Parathyroid adenoma (tissue), 2 donors: ENCODE data around the gene C1orf174.

Experiments
- H2AFZ ChIP-seq: fragments of 300-600 bp; sonication (generic); one replicate; pipeline ENCODE4 v1.7.0; 2017; ENCODE audit warnings: antibody characterized with exemption, mild to moderate bottlenecking
- H3K27ac ChIP-seq: fragments of 300-600 bp; sonication (generic); one replicate; pipeline ENCODE4 v1.7.0; 2017
- H3K27me3 ChIP-seq: fragments of 300-600 bp; sonication (generic); one replicate; pipeline ENCODE4 v1.7.0; 2017; ENCODE audit warnings: low read length; ENCODE audit not compliant: control insufficient read depth, insufficient read depth
- H3K36me3 ChIP-seq: fragments of 300-600 bp; sonication (generic); one replicate; pipeline ENCODE4 v1.7.0; 2017; ENCODE audit warnings: low read length; ENCODE audit not compliant: control insufficient read depth, insufficient read depth
- H3K4me1 ChIP-seq: fragments of 300-600 bp; sonication (generic); one replicate; pipeline ENCODE4 v1.7.0; 2017; ENCODE audit warnings: control low read depth
- H3K4me2 ChIP-seq: fragments of 300-600 bp; sonication (generic); one replicate; pipeline ENCODE4 v1.7.0; 2017; ENCODE audit warnings: low read length
- H3K4me3 ChIP-seq: fragments of 300-600 bp; sonication (generic); one replicate; pipeline ENCODE4 v1.7.0; 2017; ENCODE audit warnings: low read depth, low read length
- H3K79me2 ChIP-seq: fragments of 300-600 bp; sonication (generic); one replicate; pipeline ENCODE4 v1.7.0; 2017; ENCODE audit warnings: control low read depth
- H3K9ac ChIP-seq: fragments of 300-600 bp; sonication (generic); one replicate; pipeline ENCODE4 v1.7.0; 2017; ENCODE audit warnings: mild to moderate bottlenecking
- H3K9me3 ChIP-seq: fragments of 300-600 bp; sonication (generic); one replicate; pipeline ENCODE4 v1.7.0; 2017; ENCODE audit warnings: low read length; ENCODE audit not compliant: control insufficient read depth
- CTCF ChIP-seq: fragments of 300-600 bp; sonication (generic); IDR thresholded peaks from one replicate; pipeline ENCODE4 v1.7.0; 2017; ENCODE audit warnings: antibody characterized with exemption, mild to moderate bottlenecking
- donor health status: primary hyperparathyroidism.

The C1orf174 gene

GRCh38 chr1:3905266-3905952 lies 5.3 kb upstream of the C1orf174 start:
- TF ChIP-seq CTCF, result no peak
- Histone ChIP-seq H3K4me1 (no peaks in the 10 kb centered on the region), H3K79me2 (no peaks in the 10 kb centered on the region), H3K27me3 (no peaks in the 10 kb centered on the region), H3K27ac (no peak overlapping the region), H3K36me3 (no peaks in the 10 kb centered on the region), H3K4me3 (no peak overlapping the region), H3K4me2 (no peak overlapping the region), H3K9me3 (no peaks in the 10 kb centered on the region), H2AFZ (no peak overlapping the region), H3K9ac (no peak overlapping the region)

- no peaks in the 10 kb centered on the region for H3K27me3 ChIP-seq
- H3K4me3 ChIP-seq, result no peak overlapping the region
- H3K9ac ChIP-seq, result no peak overlapping the region
- no peaks in the 10 kb centered on the region for H3K4me1 ChIP-seq
- H3K79me2 ChIP-seq, result no peaks in the 10 kb centered on the region
- H3K27ac ChIP-seq, result no peak overlapping the region
- H3K9me3 ChIP-seq, result no peaks in the 10 kb centered on the region
- H2AFZ ChIP-seq, result no peak overlapping the region
- no peak overlapping the region for H3K4me2 ChIP-seq
- no peak for TF ChIP-seq CTCF
- no peaks in the 10 kb centered on the region for H3K36me3 ChIP-seq
Measured at GRCh38 chr1:3904843-3905185, 4.7 kb upstream of the C1orf174 start.

- TF ChIP-seq CTCF, result no peak
- Histone ChIP-seq H3K27me3 (no peaks in the 10 kb centered on the region), H2AFZ (no peak overlapping the region), H3K4me3 (no peak overlapping the region), H3K9me3 (no peaks in the 10 kb centered on the region), H3K79me2 (peaks cover 5% of the 10 kb centered on the region), H3K27ac (no peak overlapping the region), H3K4me1 (no peaks in the 10 kb centered on the region), H3K4me2 (no peak overlapping the region), H3K9ac (no peak overlapping the region), H3K36me3 (no peaks in the 10 kb centered on the region)
Measured at GRCh38 chr1:3904006-3904842, 4.2 kb upstream of the C1orf174 start.

GRCh38 chr1:3903141-3904005 lies 3.3 kb upstream of the C1orf174 start:
- no peak for TF ChIP-seq CTCF

More at GRCh38 chr1:3903141-3904005, 3.3 kb upstream of the C1orf174 start:
- H3K36me3 ChIP-seq, result no peaks in the 10 kb centered on the region
- no peaks in the 10 kb centered on the region for H3K27me3 ChIP-seq
- no peak overlapping the region for H3K4me3 ChIP-seq
- no peak overlapping the region for H2AFZ ChIP-seq
- no peak overlapping the region for H3K27ac ChIP-seq
- no peaks in the 10 kb centered on the region for H3K4me1 ChIP-seq
- H3K9ac ChIP-seq, result no peak overlapping the region
- H3K9me3 ChIP-seq, result no peaks in the 10 kb centered on the region
- no peak overlapping the region for H3K4me2 ChIP-seq
- H3K79me2 ChIP-seq, result peaks cover 8% of the 10 kb centered on the region
